H1 (cell line): ENCODE measurements around the gene CAMKMT. TPM values are rescaled to one million over a fixed set of nuclear protein-coding genes. Genes with fewer than 3 reads are reported as not detected.

Source experiments
- BACH1 ChIP-seq: IDR thresholded peaks from 2 replicates; pipeline ENCODE4 v1.6.1; 2012; ENCODE audit warnings: low read length, improper control_type of control experiment
- CEBPB ChIP-seq: IDR thresholded peaks from 2 replicates; pipeline ENCODE4 v1.6.1; 2012; ENCODE audit warnings: low read depth, low read length
- CHD2 ChIP-seq: IDR thresholded peaks from 2 replicates; pipeline ENCODE4 v1.6.1; 2012; ENCODE audit warnings: low read length, improper control_type of control experiment
- CREB1 ChIP-seq: IDR thresholded peaks from 2 replicates; pipeline ENCODE4 v1.6.1; 2012; ENCODE audit warnings: inconsistent platforms
- EGR1 ChIP-seq: IDR thresholded peaks from 2 replicates; pipeline ENCODE4 v1.6.1; 2011; ENCODE audit warnings: low read depth, low read length, borderline replicate concordance
- EZH2 ChIP-seq: fragments of 200-600 bp; sonication (generic); IDR thresholded peaks from 2 replicates; pipeline ENCODE4 v1.7.1; 2012; ENCODE audit warnings: low read depth, mild to moderate bottlenecking, moderate library complexity, low read length, inconsistent platforms; ENCODE audit not compliant: severe bottlenecking
- KDM4A ChIP-seq: IDR thresholded peaks from one replicate; pipeline ENCODE4 v1.7.1; 2012; ENCODE audit warnings: low read depth, mild to moderate bottlenecking, moderate library complexity, low read length, inconsistent platforms; ENCODE audit not compliant: severe bottlenecking
- MAX ChIP-seq: IDR thresholded peaks from 2 replicates; pipeline ENCODE4 v1.6.1; 2012; ENCODE audit warnings: inconsistent platforms
- POLR2A ChIP-seq, 2 experiments: IDR thresholded peaks; 1 replicate in 1 of 2; 2 replicates in 1 of 2; pipeline ENCODE4 v1.6.1; 2011; ENCODE audit warnings: low read depth in 2 of 2, low read length in 2 of 2, mild to moderate bottlenecking in 2 of 2; ENCODE audit errors: control extremely low read depth in 1 of 2
- RXRA ChIP-seq: IDR thresholded peaks from 2 replicates; pipeline ENCODE4 v1.6.1; 2011; ENCODE audit warnings: low read depth, mild to moderate bottlenecking, low read length, moderate library complexity; ENCODE audit not compliant: insufficient read depth
- SAP30 ChIP-seq: fragments of 300-600 bp; sonication (generic); IDR thresholded peaks from 2 replicates; pipeline ENCODE4 v1.7.1; 2012; ENCODE audit warnings: low read length, moderate library complexity, mild to moderate bottlenecking, inconsistent platforms; ENCODE audit not compliant: insufficient read depth, insufficient replicate concordance
- SIN3A ChIP-seq, 2 experiments: IDR thresholded peaks in 1 of 2; conservative IDR thresholded peaks in 1 of 2; 2 replicates each; pipeline ENCODE4 v1.6.1; 2011 to 2012; ENCODE audit warnings: low read length in 2 of 2, improper control_type of control experiment in 1 of 2, low read depth in 1 of 2, mild to moderate bottlenecking in 1 of 2
- TBP ChIP-seq: IDR thresholded peaks from 2 replicates; pipeline ENCODE4 v1.6.1; 2011; ENCODE audit warnings: low read depth, low read length, improper control_type of control experiment
- YY1 ChIP-seq: IDR thresholded peaks from 2 replicates; pipeline ENCODE4 v1.6.1; 2011; ENCODE audit warnings: low read depth, mild to moderate bottlenecking, low read length
- polyA plus RNA-seq, 7 experiments: library from polyadenylated mRNA; depleted of rRNA in 3 of 7; stranded (reverse) in 5 of 7; unstranded in 2 of 7; fragments of >200 nt in 5 of 7; fragments of 200-250 nt in 2 of 7; gene quantifications; 1 replicate in 5 of 7; 2 replicates in 1 of 7; 4 replicates in 1 of 7; pipeline versions ENCODE4 v1.2.1 to v1.2.3, GENCODE V29; 2011 to 2013; ENCODE audit warnings: missing spikeins in 2 of 7, mixed read lengths in 2 of 7
- total RNA-seq: library from RNA; stranded (reverse); fragmentation: NEBNext Ultra II Directional; extraction: Animal tissue kit (Norgen Biotek cat#: 25700); gene quantifications from 2 replicates; pipeline ENCODE4 v1.2.1, GENCODE V29; 2021

CAMKMT gene
- total and polyA plus RNA-seq, 2 of the 8 experiments (the other 6 are each of a cell fraction or from before 2014, with no cell fraction given) = 14.7 to 22.4 TPM

DNA sequence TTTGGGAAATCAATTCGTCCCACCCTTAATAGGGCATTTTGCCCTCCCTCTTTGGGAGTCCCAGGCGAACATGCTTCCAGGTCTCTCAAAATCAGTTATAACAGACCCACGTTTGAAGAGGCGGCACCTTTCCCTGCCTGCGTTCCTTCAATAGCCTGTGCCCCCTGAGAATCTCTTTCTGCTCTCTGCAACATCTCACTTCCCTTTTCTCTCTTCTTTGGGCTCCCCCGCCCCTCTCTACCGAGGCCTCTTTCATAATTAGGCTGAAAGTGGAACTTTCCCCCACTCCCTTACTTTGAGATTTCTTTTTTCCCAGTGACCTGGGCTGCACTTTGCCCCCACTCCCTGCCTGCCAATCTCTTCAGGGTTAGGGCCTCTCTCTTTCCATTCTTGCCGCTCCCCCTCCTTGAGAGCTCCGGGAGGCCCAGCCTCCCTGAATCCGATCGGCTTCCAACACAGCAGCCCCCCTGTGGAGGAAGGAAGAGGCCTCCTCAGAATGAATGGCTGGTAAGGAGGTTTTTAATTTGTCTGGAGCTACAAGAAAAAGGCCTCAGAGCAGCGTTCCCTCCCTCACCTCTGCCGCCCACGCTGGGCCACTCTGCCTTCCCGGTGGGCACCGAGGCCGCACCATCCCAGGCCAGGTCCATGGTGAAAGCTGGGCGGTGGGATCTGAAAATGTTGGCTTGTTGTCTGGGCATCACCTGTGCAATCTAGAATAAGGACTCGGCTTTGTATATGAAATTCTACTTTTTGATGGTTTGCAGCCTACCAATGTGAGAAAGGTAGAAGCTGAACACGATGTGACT, 417.1 kb downstream of the CAMKMT start (continued):
- TF ChIP-seq EZH2 (peak; percentile 28), CEBPB (peak; percentile 45; the same call in 1 of the 2 replicates), KDM4A (peak; percentile 34), SIN3A (conservative IDR thresholded peaks at IDR 0.05 in 1 of 2, IDR thresholded peaks at IDR 0.05 in 1 of 2; ENCODE audit: low read depth in 1 of 2, low read length in 2 of 2) (peak in 1 of 2 experiments; percentile 79; a peak in 2 of 4 replicates), MAX (peak; percentile 7; the same call in 1 of the 2 replicates), SAP30 (no peak), CREB1 (0 out of 2 replicates have a peak, but pooled peaks have one; percentile 3), TBP (0 out of 2 replicates have a peak, but pooled peaks have one; percentile 12), POLR2A (IDR thresholded peaks at IDR 0.05; ENCODE audit: control extremely low read depth in 1 of 2, low read depth in 2 of 2, low read length in 2 of 2) (no peak), BACH1 (no peak), CHD2 (no peak), YY1 (peak; percentile 33; the same call in 1 of the 2 replicates), RXRA (no peak), EGR1 (peak; percentile 53)
